Epithelial cell of proximal tubule (primary cell): ENCODE data around the gene RDH13. TPM values are rescaled to one million over a fixed set of nuclear protein-coding genes. Genes with fewer than 3 reads are reported as not detected.
A peak's percentile ranks its signal among the peaks of the same experiment; 100 is the strongest.
"Not testable (repeated sequence)": the region's sequence is repeated elsewhere in the genome, so short reads cannot be mapped to it uniquely, and the experiment has no call there.

ENCODE experiments used
- DNase-seq: peaks from one replicate; pipeline ENCODE4 v3.0.0-alpha.2; 2011; ENCODE audit warnings: low read depth
- H3K4me3 ChIP-seq: 2 replicates; pipeline ENCODE4 v1.5.1; 2011; ENCODE audit warnings: low read depth, mild to moderate bottlenecking, low read length
- total RNA-seq: library from RNA; depleted of rRNA; stranded (reverse); fragments of >200 nt; gene quantifications from 2 replicates; pipeline ENCODE4 v1.2.3, GENCODE V29; 2015
- TF ChIP-seq, protein P1 (sequence below): conservative IDR thresholded peaks from 2 replicates; pipeline ENCODE4 v1.5.1; 2012; ENCODE audit warnings: low read depth, mild to moderate bottlenecking, low read length

The RDH13 gene
- total RNA-seq, 1 donor from 2014 or later, result 13.8 TPM

DNA sequence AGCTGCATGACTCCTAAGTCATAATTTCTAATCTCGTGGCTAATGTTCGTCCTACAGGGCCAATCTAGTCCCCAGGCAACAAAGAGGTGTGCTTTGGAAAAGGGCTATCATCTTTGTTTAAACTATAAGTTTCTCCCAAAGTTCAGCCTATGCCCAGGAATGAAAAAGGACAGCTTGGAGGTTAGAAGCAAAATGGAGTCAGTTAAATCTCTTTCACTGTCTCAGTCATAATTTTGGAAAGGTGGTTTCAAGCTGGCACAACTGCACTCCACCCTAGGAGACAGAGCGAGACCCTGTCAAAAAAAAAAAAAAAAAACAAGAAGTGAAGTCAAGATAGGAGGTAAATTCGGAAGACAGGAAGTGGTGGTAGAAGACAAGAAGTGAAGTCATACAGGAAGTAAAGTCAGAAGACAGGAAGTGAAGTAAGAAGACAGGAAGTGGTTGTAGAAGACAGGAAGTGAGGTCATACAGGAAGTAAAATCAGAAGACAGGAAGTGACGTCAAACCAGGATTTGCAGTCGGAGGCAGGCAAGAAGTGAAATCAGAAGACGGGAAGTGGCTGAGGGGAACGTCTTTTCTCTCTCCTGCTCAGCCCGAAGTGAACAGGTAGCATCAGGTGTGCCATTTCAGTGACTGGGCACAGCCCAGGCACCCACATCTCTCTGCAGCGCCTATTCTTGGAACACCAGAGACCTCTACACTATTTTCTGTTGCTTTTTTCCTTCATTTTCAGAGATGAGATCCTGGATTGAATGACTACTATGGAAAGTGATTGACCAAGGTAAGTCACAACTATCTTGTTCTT lies 57.1 kb downstream of the RDH13 start:
- TF ChIP-seq, protein P1, sequence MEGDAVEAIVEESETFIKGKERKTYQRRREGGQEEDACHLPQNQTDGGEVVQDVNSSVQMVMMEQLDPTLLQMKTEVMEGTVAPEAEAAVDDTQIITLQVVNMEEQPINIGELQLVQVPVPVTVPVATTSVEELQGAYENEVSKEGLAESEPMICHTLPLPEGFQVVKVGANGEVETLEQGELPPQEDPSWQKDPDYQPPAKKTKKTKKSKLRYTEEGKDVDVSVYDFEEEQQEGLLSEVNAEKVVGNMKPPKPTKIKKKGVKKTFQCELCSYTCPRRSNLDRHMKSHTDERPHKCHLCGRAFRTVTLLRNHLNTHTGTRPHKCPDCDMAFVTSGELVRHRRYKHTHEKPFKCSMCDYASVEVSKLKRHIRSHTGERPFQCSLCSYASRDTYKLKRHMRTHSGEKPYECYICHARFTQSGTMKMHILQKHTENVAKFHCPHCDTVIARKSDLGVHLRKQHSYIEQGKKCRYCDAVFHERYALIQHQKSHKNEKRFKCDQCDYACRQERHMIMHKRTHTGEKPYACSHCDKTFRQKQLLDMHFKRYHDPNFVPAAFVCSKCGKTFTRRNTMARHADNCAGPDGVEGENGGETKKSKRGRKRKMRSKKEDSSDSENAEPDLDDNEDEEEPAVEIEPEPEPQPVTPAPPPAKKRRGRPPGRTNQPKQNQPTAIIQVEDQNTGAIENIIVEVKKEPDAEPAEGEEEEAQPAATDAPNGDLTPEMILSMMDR, result no peak
- H3K4me3 ChIP-seq, result peak overlapping the region; percentile 44
- peak; percentile 13 for DNase-seq

DNA sequence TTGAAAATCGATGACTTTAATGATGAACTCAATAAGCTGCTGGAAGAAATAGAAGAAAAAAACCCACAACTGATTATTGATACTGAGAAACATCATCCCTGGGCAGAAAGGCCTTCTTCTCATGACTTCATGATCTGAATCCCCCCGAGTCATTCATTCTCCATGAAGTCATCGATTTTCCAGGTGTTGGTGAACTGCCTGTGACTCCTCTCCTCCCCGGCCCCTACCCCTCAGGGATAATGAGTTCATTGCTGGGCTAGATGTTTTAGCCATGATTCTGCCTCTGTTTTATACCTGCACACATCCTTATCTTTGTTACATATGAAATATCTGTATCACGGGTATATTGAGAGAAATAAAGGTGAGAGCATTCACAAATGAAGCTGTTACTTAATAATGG lies 62.2 kb downstream of the RDH13 start:
- TF ChIP-seq, protein P1, result no peak
- DNase-seq, result no peak
- no peak overlapping the region for H3K4me3 ChIP-seq

DNA sequence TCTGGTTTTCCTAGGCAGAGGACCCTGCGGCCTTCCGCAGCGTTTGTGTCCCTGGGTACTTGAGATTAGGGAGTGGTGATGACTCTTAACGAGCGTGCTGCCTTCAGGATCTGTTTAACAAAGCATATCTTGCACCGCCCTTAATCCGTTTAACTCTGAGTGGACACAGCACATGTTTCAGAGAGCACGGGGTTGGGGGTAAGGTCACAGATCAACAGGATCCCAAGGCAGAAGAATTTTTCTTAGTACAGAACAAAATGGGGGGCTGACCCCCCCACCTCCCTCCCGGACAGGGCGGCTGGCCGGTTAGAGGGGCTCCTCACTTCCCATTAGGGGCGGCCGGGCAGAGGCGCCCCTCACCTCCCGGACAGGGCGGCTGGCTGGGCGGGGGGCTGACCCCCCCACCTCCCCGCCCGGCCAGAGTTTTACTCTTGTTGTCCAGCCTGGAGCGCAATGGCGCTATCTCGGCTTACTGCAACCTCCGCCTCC lies 64.2 kb downstream of the RDH13 start:
- DNase-seq, H3K4me3 ChIP-seq: not testable (repeated sequence)

DNA sequence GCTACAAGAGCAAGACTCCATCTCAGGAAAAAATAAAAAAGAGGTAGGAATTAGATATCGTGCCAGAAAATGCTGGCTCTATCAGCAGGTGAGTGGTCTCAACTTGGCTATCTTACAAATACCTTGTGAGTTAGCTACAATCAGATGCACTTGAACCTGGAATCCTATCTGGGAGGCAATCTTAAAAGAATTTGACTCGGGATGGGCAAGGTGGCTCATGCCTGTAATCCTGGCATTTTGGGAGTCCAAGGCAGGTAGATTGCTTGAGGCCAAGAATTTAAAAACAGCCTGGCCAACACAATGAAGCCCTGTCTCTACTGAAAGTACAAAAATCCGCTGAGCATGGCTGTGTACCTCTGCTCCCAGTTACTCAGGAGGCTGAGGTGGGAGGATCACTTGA lies 67.4 kb downstream of the RDH13 start:
- no peak overlapping the region for H3K4me3 ChIP-seq
- no peak for DNase-seq
- TF ChIP-seq, protein P1, result no peak

Other genes starting within 250 kb of the RDH13 start
- not detected in 2 replicates for gene KIR3DL1, start 246.7 kb downstream of the RDH13 start, total RNA-seq
- gene KIR2DS4, start 230.5 kb downstream of the RDH13 start, total RNA-seq, result not detected in 2 replicates
- not detected in 2 replicates for gene KIR3DL2, start 212.7 kb downstream of the RDH13 start, total RNA-seq
- not detected in 2 replicates for gene FCAR, start 188.9 kb downstream of the RDH13 start, total RNA-seq
- not detected in 2 replicates for gene NCR1, start 157.0 kb downstream of the RDH13 start, total RNA-seq
- not detected in 2 replicates for gene NLRP7, start 115.6 kb downstream of the RDH13 start, total RNA-seq
- gene NLRP2, start 96.8 kb downstream of the RDH13 start, total RNA-seq, result 12.4 and 28.3 TPM in 2 replicates
- not detected in 2 replicates for gene GP6, start 24.9 kb downstream of the RDH13 start, total RNA-seq
- 17.3 and 33.8 TPM in 2 replicates for gene EPS8L1, start 12.7 kb upstream of the RDH13 start, total RNA-seq
- 53.8 and 68.7 TPM in 2 replicates for gene PPP1R12C, start 54.5 kb upstream of the RDH13 start, total RNA-seq
- 1.8 and 24.4 TPM in 2 replicates for gene TNNT1, start 86.1 kb upstream of the RDH13 start, total RNA-seq
- gene TNNI3, start 94.6 kb upstream of the RDH13 start, total RNA-seq, result 0.40 and 0.51 TPM in 2 replicates
- gene DNAAF3, start 103.5 kb upstream of the RDH13 start, total RNA-seq, result 0.51 and 7.0 TPM in 2 replicates
- 0.29 TPM in 1 of 2 replicates, not detected in the other for gene SYT5, start 117.1 kb upstream of the RDH13 start, total RNA-seq
- gene PTPRH, start 146.4 kb upstream of the RDH13 start, total RNA-seq, result 1.1 and 2.8 TPM in 2 replicates
- 2.1 and 2.6 TPM in 2 replicates for gene TMEM86B, start 165.6 kb upstream of the RDH13 start, total RNA-seq
- 43.8 and 62.5 TPM in 2 replicates for gene PPP6R1, start 195.9 kb upstream of the RDH13 start, total RNA-seq
- 67.3 and 73.9 TPM in 2 replicates for gene HSPBP1, start 217.0 kb upstream of the RDH13 start, total RNA-seq
- gene BRSK1, start 220.8 kb upstream of the RDH13 start, total RNA-seq, result 2.0 and 16.1 TPM in 2 replicates